Activated CD8-positive, alpha-beta memory T cell treated with anti-CD3 and anti-CD28 coated beads for 1 hour (primary cell): ENCODE results near the gene MGST3.
"Not testable (repeated sequence)": the region's sequence is repeated elsewhere in the genome, so short reads cannot be mapped to it uniquely, and the experiment has no call there.

ENCODE experiments used
- DNase-seq, 2 donors: peaks; one replicate each; pipeline ENCODE4 v3.0.0-alpha.2; 2020; ENCODE audit warnings: low read depth in 1 of 2; ENCODE audit errors: extremely low read depth in 1 of 2

The MGST3 gene

GRCh38 chr1:165648919-165649572, 18.0 kb downstream of the MGST3 start:
- no peak for DNase-seq

- no peak for DNase-seq
Measured at GRCh38 chr1:165650981-165651625, 20.1 kb downstream of the MGST3 start.

- not testable (repeated sequence) for DNase-seq
Measured at GRCh38 chr1:165658766-165659580, 27.9 kb downstream of the MGST3 start.

GRCh38 chr1:165659581-165659895, 28.5 kb downstream of the MGST3 start:
- no peak for DNase-seq

GRCh38 chr1:165661703-165662102, 30.7 kb downstream of the MGST3 start:
- no peak for DNase-seq

- no peak for DNase-seq
Measured at GRCh38 chr1:165662186-165662585, 31.2 kb downstream of the MGST3 start.

- no peak for DNase-seq
Measured at GRCh38 chr1:165666152-165666825, 35.3 kb downstream of the MGST3 start.

- no peak for DNase-seq
Measured at GRCh38 chr1:165668184-165668583, 37.1 kb downstream of the MGST3 start.

- no peak for DNase-seq
Measured at GRCh38 chr1:165671526-165671925, 40.5 kb downstream of the MGST3 start.

GRCh38 chr1:165674599-165674998, 43.6 kb downstream of the MGST3 start:
- no peak for DNase-seq

- no peak for DNase-seq
Measured at GRCh38 chr1:165675794-165676193, 44.8 kb downstream of the MGST3 start.

- no peak for DNase-seq
Measured at GRCh38 chr1:165678509-165678908, 47.5 kb downstream of the MGST3 start.

GRCh38 chr1:165679282-165680036, 48.4 kb downstream of the MGST3 start:
- DNase-seq = no peak

GRCh38 chr1:165680303-165680702, 49.3 kb downstream of the MGST3 start:
- no peak for DNase-seq

- not testable (repeated sequence) for DNase-seq
Measured at GRCh38 chr1:165680773-165681172, 49.7 kb downstream of the MGST3 start.

GRCh38 chr1:165683848-165684485, 52.9 kb downstream of the MGST3 start:
- no peak for DNase-seq

GRCh38 chr1:165686121-165686970, 55.3 kb downstream of the MGST3 start:
- no peak for DNase-seq

- no peak for DNase-seq
Measured at GRCh38 chr1:165686971-165687433, 56.0 kb downstream of the MGST3 start.

GRCh38 chr1:165688046-165688445, 57.0 kb downstream of the MGST3 start:
- DNase-seq = no peak
